ENCODE data around the gene ANKRD40.
"Not testable (repeated sequence)": the region's sequence is repeated elsewhere in the genome, so short reads cannot be mapped to it uniquely, and the experiment has no call there.

Gene ANKRD40

DNA sequence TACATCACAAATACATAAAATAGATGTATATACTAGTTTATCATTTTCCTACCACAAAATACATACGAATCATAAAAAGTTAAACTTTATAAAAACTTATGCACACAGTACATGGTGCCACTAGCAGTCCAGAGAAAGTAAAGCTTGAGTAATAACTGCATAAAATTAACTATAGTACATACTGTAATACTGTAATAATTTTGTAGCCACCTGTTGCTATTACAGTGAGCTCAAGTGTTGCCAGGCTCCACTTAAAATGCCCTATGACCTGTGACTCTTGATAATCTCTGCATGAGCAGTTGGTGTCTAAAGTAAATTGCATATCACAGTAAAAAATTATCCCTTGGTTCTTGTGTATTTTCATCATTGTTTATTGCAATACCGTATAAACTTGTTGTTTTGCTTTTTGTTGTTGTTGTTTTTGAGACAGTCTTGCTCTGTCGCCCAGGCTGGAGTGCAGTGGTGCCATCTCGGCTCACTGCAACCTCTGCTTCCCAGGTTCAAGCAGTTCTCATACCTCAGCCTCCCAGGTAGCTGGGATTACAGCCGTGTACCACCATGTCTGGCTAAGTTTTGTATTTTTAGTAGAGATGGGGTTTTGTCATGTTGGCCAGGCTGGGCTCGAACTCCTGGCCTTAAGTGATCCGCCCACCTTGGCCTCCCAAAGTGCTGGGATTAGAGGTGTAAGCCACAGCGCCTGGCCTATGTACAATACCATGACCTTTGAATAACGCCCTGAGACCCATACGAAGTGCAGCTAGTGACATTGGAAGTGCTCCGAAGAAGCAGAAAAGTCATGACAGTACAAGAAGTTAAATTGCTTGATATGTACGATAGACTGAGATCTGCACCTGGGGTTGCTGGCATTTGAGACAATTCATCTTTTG, 18.3 kb upstream of the ANKRD40 start:
- no peak for TF ChIP-seq CTCF (IDR thresholded peaks at IDR 0.05)
- no peaks in the 10 kb centered on the region for H3K36me3 ChIP-seq
- H3K4me1 ChIP-seq (ENCODE audit: control insufficient read depth in 1 of 2, insufficient read depth in 1 of 2, low read depth in 1 of 2, low read length in 1 of 2): peaks cover 11 to 23% of the 10 kb centered on the region in 2 experiments
- no peak overlapping the region for H3K27ac ChIP-seq
- H3K9me3 ChIP-seq: no peaks in the 10 kb centered on the region
- H3K27me3 ChIP-seq: no peaks in the 10 kb centered on the region
- no peak overlapping the region for H3K4me3 ChIP-seq (ENCODE audit: low read depth in 1 of 2, low read length in 1 of 2)

DNA sequence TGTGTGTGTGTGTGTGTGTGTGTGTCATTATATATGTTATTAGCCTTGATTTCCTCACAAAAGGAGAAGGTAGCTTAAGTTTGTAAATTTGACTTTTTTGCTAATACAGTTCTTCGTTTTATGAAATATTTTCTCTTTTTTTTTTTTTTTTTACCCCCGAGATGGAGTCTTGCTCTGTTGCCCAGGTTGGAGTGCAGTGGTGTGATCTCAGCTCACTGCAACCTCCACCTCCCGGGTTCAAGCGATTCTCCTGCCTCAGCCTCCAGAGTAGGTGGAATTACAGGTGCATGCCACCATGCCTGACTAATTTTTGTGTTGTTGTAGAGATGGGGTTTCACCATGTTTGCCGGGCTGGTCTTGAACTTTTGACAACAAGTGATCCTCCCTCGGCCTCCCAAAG, 16.9 kb upstream of the ANKRD40 start:
- H3K9me3 ChIP-seq; H3K27ac ChIP-seq; H3K27me3 ChIP-seq; H3K4me3 ChIP-seq (ENCODE audit: low read depth in 1 of 2, low read length in 1 of 2); H3K36me3 ChIP-seq: not testable (repeated sequence)
- peaks cover 22 to 34% of the 10 kb centered on the region in 2 experiments for H3K4me1 ChIP-seq (ENCODE audit: control insufficient read depth in 1 of 2, insufficient read depth in 1 of 2, low read depth in 1 of 2, low read length in 1 of 2)

DNA sequence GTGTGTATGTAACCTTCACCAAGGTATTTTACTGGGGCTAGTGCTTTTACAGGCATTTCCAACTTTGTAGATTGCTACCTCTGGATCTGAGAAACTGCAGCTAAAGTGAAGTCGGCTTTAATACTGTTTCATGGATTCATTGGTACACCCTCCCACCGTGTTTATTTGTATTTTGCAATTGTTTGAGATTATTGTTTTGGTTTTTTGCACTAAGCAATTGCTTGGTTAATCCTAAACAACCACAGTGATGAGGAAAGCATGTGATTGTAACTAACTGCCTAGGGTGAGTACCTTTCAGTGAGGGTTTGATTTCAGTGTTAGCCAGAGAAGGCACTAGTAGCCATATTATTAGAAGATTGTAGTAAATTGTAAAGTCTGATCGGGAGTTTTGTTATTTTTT, 15.0 kb upstream of the ANKRD40 start:
- no peaks in the 10 kb centered on the region for H3K36me3 ChIP-seq
- no peak overlapping the region for H3K4me3 ChIP-seq (ENCODE audit: low read depth in 1 of 2, low read length in 1 of 2)
- H3K27me3 ChIP-seq: no peaks in the 10 kb centered on the region
- no peak for TF ChIP-seq CTCF (IDR thresholded peaks at IDR 0.05)
- no peaks in the 10 kb centered on the region for H3K9me3 ChIP-seq
- H3K4me1 ChIP-seq (ENCODE audit: control insufficient read depth in 1 of 2, insufficient read depth in 1 of 2, low read depth in 1 of 2, low read length in 1 of 2): peaks cover 26 to 39% of the 10 kb centered on the region in 2 experiments
- H3K27ac ChIP-seq: no peak overlapping the region

- H3K27me3 ChIP-seq: no peaks in the 10 kb centered on the region
- H3K27ac ChIP-seq: peak overlapping the region; percentile 25
- no peaks in the 10 kb centered on the region for H3K9me3 ChIP-seq
- peak overlapping the region; percentile 1 for H3K4me3 ChIP-seq (ENCODE audit: low read depth in 1 of 2, low read length in 1 of 2)
- peaks cover 35 to 46% of the 10 kb centered on the region in 2 experiments for H3K4me1 ChIP-seq (ENCODE audit: control insufficient read depth in 1 of 2, insufficient read depth in 1 of 2, low read depth in 1 of 2, low read length in 1 of 2)
- H3K36me3 ChIP-seq: no peaks in the 10 kb centered on the region
- TF ChIP-seq CTCF (IDR thresholded peaks at IDR 0.05): no peak
Measured at GRCh38 chr17:50721194-50722010, 13.7 kb upstream of the ANKRD40 start.

DNA sequence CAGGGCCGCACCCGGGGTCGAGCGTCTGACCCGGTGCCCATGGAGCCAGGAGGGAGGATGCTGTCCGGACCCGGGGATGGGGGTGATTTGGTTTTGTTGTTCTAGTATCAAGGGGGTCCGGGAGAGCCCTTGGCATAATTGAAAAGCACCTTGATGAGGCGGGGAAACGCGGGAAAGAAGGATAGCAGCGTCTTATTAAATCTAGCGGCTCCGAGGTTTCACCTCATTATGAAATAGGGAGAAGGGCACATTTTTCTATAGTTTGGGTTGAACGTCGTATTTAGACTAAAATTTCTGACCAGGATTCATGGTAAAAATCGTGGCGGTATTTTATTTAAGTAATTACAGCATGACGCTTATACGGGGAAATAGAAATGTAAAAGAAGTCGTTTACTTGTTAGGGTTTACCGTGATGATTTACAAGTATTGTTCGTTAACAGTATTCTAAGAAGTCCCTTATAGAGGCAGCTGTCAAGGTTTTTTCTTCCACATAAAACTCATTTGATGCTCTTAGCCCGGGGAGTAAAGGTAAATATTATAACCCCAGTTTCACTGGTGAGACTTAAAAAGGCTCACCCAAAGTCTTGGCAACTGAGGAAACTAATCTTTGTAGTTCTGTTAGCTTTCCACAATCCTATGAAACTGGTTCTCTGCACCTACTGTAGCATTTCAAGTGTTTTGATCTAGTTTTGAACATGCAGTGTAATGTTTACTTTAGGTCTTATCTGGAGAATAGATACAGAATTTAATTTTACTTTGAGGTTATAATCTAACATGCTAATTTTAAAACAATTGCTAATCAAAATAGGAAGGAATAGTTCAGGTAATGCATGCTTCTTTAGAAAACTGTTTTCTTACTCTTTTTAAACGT, 12.4 kb upstream of the ANKRD40 start:
- Histone ChIP-seq H3K36me3 (no peaks in the 10 kb centered on the region), H3K4me3 (ENCODE audit: low read depth in 1 of 2, low read length in 1 of 2) (peak overlapping the region; percentile 87 to 88)
- no peak for TF ChIP-seq CTCF (IDR thresholded peaks at IDR 0.05)

More for the DNA sequence above, 12.4 kb upstream of the ANKRD40 start:
- Histone ChIP-seq H3K9me3 (no peaks in the 10 kb centered on the region), H3K27me3 (no peaks in the 10 kb centered on the region), H3K27ac (peak overlapping the region; percentile 91), H3K4me1 (ENCODE audit: control insufficient read depth in 1 of 2, insufficient read depth in 1 of 2, low read depth in 1 of 2, low read length in 1 of 2) (peaks cover 43 to 52% of the 10 kb centered on the region in 2 experiments)
